Esophagus squamous epithelium (tissue), 4 donors: ENCODE results near the gene PHACTR3.

Experiments used
- CTCF ChIP-seq, 6 experiments: fragments of 450-650 bp in 4 of 6; fragments of 200-600 bp in 2 of 6; sonication (generic) in 2 of 6; IDR thresholded peaks; one replicate each; pipeline ENCODE4 v1.5.1; 2016 to 2019; ENCODE audit warnings: antibody characterized with exemption in 6 of 6, mild to moderate bottlenecking in 4 of 6, moderate library complexity in 4 of 6
- POLR2A ChIP-seq, 4 donors: fragments of 450-650 bp; IDR thresholded peaks; one replicate each; pipeline ENCODE4 v1.6.1; 2017; ENCODE audit warnings: antibody characterized with exemption in 4 of 4, mild to moderate bottlenecking in 4 of 4, moderate library complexity in 3 of 4

- TF ChIP-seq CTCF (IDR thresholded peaks at IDR 0.05) (no peak), POLR2A (IDR thresholded peaks at IDR 0.05) (no peak)
Measured at GRCh38 chr20:59683181-59683580, 78.8 kb downstream of the PHACTR3 start.
